Adrenal gland (tissue), 5 donors: Measurements from ENCODE around the gene PFKFB4.

Experiments
- CTCF ChIP-seq, 6 experiments: fragments of 450-650 bp in 4 of 6; fragments of 200-600 bp in 2 of 6; sonication (generic) in 1 of 6; IDR thresholded peaks; 1 replicate in 5 of 6; 2 replicates in 1 of 6; pipeline versions ENCODE4 v1.5.1 to v1.8.0; 2016 to 2021; ENCODE audit warnings: antibody characterized with exemption in 6 of 6, mild to moderate bottlenecking in 2 of 6, moderate library complexity in 1 of 6
- POLR2A ChIP-seq, 2 donors: fragments of 450-650 bp; IDR thresholded peaks; one replicate each; pipeline ENCODE4 v1.6.1; 2017; ENCODE audit warnings: antibody characterized with exemption in 2 of 2, mild to moderate bottlenecking in 2 of 2, moderate library complexity in 1 of 2
- donor health status: DM: no; HTN: no; CAD: no.

- TF ChIP-seq CTCF (IDR thresholded peaks at IDR 0.05) (no peak), POLR2A (IDR thresholded peaks at IDR 0.05) (no peak)
These were observed 28.6 kb downstream of the PFKFB4 start for GRCh38 chr3:48528048-48528447.
